CD8-positive, alpha-beta memory T cell (primary cell): ENCODE data around the gene CLSTN1. TPM values are rescaled to one million over a fixed set of nuclear protein-coding genes. Genes with fewer than 3 reads are reported as not detected.
"Not testable (repeated sequence)": the region's sequence is repeated elsewhere in the genome, so short reads cannot be mapped to it uniquely, and the experiment has no call there.

Source experiments
- CTCF ChIA-PET: fragments of 350-600 bp; sonication (Branson Sonifier 250); formaldehyde crosslinking; loops from one replicate; lab custom pipeline; 2021; ENCODE audit warnings: antibody characterized with exemption; lab: Charles Lee
- POLR2A ChIA-PET: fragments of 350-600 bp; sonication (Branson Sonifier 250); formaldehyde crosslinking; loops from one replicate; lab custom pipeline; 2021; ENCODE audit warnings: antibody characterized with exemption; lab: Charles Lee
- DNase-seq, 5 donors: peaks; one replicate each; pipeline versions ENCODE4 v3.0.0 to v3.0.0-alpha.2; 2020 to 2022; ENCODE audit warnings: mixed read lengths in 1 of 5
- H3K27ac ChIP-seq: one replicate; pipeline ENCODE4 v1.7.0; 2013; ENCODE audit warnings: low read depth, mild to moderate bottlenecking, low read length, moderate library complexity
- H3K27me3 ChIP-seq: 2 replicates; pipeline ENCODE4 v1.7.0; 2013; ENCODE audit warnings: low read length, mild to moderate bottlenecking; ENCODE audit not compliant: insufficient read depth, poor library complexity, severe bottlenecking
- H3K36me3 ChIP-seq: 2 replicates; pipeline ENCODE4 v1.7.0; 2013; ENCODE audit warnings: mild to moderate bottlenecking, low read length, moderate library complexity; ENCODE audit not compliant: insufficient read depth
- H3K4me1 ChIP-seq: 2 replicates; pipeline ENCODE4 v1.7.0; 2013; ENCODE audit warnings: mild to moderate bottlenecking, low read length, moderate library complexity; ENCODE audit not compliant: insufficient read depth
- H3K4me3 ChIP-seq: 2 replicates; pipeline ENCODE4 v1.7.0; 2013; ENCODE audit warnings: mild to moderate bottlenecking, low read length
- H3K9me3 ChIP-seq: 2 replicates; pipeline ENCODE4 v1.7.0; 2013; ENCODE audit warnings: mild to moderate bottlenecking, low read length
- H3K27ac Mint-ChIP-seq, 8 donors: one replicate each; pipeline ENCODE4 v1.8.0; 2020 to 2021; ENCODE audit warnings: mixed read lengths in 8 of 8, mild to moderate bottlenecking in 6 of 8, inconsistent platforms in 3 of 8, moderate library complexity in 3 of 8
- H3K27me3 Mint-ChIP-seq, 2 donors: one replicate each; pipeline ENCODE4 v1.8.0; 2020 to 2021; ENCODE audit warnings: mixed read lengths in 2 of 2, mild to moderate bottlenecking in 1 of 2, moderate library complexity in 1 of 2
- H3K36me3 Mint-ChIP-seq, 3 donors: one replicate each; pipeline ENCODE4 v1.8.0; 2020 to 2021; ENCODE audit warnings: mixed read lengths in 3 of 3, inconsistent platforms in 1 of 3, mild to moderate bottlenecking in 1 of 3
- H3K4me1 Mint-ChIP-seq, 3 donors: one replicate each; pipeline ENCODE4 v1.8.0; 2020 to 2021; ENCODE audit warnings: mixed read lengths in 3 of 3, inconsistent platforms in 1 of 3, mild to moderate bottlenecking in 1 of 3
- H3K4me3 Mint-ChIP-seq, 7 donors: one replicate each; pipeline ENCODE4 v1.8.0; 2020 to 2021; ENCODE audit warnings: mixed read lengths in 7 of 7, mild to moderate bottlenecking in 6 of 7, moderate library complexity in 4 of 7, inconsistent platforms in 2 of 7
- H3K9me3 Mint-ChIP-seq, 5 donors: one replicate each; pipeline ENCODE4 v1.8.0; 2020 to 2022; ENCODE audit warnings: mixed read lengths in 5 of 5, mild to moderate bottlenecking in 3 of 5, moderate library complexity in 2 of 5, inconsistent platforms in 1 of 5
- polyA plus RNA-seq: library from polyadenylated mRNA; unstranded; fragments of 300-500 nt; fragmentation: Illumina TruSeq; gene quantifications from one replicate; pipeline ENCODE4 v1.2.3, GENCODE V29; 2021
- total RNA-seq, 2 experiments: library from RNA; stranded (reverse); gene quantifications; one replicate each; pipeline ENCODE4 v1.2.3, GENCODE V29; 2021

CLSTN1 gene
- total and polyA plus RNA-seq, 3 experiments from 2014 or later = 38.4 to 48.2 (median 40.8) TPM

DNA sequence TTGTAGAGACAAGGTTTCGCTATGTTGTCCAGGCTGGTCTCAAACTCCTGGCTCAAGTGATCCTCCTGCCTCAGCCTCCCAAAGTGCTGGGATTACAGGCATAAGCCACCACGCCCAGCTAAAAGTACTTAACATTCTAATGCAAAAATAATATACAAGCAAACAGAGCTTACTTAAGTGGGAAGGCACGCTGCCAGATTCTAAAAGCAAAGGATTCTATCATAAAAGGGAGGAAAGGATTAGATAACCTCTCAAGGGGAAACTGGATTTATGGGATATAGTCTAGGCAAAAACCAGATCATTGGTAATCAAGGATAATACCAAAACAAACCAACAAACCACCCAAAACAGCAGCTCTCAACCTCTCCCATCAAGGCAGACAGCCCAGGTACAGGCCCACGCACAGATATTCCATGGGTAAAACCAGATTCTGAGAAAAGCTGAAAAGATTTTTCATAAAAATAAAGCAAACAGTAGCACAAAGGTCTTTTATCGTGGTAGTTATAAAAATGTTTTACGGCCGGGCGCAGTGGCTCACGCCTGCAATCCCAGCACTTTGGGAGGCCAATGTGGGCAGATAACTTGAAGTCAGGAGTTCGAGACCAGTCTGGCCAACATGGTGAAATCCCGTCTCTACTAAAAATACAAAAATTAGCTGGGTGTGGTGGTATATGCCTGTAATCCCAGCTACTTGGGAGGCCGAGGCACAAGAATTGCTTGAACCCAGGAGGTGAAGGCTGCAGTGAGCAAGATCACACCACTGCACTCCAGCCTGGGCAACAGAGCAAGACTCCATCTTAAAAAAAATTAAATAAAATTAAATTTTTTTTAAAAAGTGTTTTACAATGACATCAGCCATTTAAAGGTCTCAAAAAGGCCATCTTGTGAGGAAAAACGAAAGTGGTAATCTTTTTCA is 20.5 kb downstream of the CLSTN1 start:
- H3K27me3 ChIP-seq, H3K9me3 Mint-ChIP-seq, H3K27me3 Mint-ChIP-seq, POLR2A ChIA-PET, H3K9me3 ChIP-seq, H3K36me3 ChIP-seq, H3K4me3 ChIP-seq, DNase-seq, H3K27ac ChIP-seq: not testable (repeated sequence)
- peaks cover 38 to 70% (median 64%) of the 10 kb centered on the region in 3 donors for H3K4me1 Mint-ChIP-seq
- CTCF ChIA-PET = interaction anchor here (1.0 to 1.8 kb wide), 4 partner anchors 16 to 23 kb away, joined by 3 to 7 read pairs (median 4); no protein-coding TSS in a partner anchor
- peaks cover 35% of the 10 kb centered on the region for H3K4me1 ChIP-seq
- peak overlapping the region in 1 of 7 donors; percentile 42 for H3K4me3 Mint-ChIP-seq
- H3K27ac Mint-ChIP-seq = peak overlapping the region in 6 of 8 donors; percentile 27 to 83 (median 52)
- H3K36me3 Mint-ChIP-seq = peaks cover 0 to 11% (median 0%) of the 10 kb centered on the region in 3 donors

- H3K9me3 ChIP-seq = no peaks in the 10 kb centered on the region
- ChIA-PET CTCF (no interaction called here), POLR2A (interaction anchor here (0.6 kb wide), 1 partner anchor 16 kb away, joined by 4 read pairs; no protein-coding TSS in a partner anchor)
- no peak overlapping the region for H3K27ac ChIP-seq
- no peaks in the 10 kb centered on the region for H3K27me3 ChIP-seq
- peaks cover 0 to 5% (median 0%) of the 10 kb centered on the region in 3 donors for H3K36me3 Mint-ChIP-seq
- H3K27me3 Mint-ChIP-seq = no peaks in the 10 kb centered on the region
- peak overlapping the region in 7 of 8 donors; percentile 37 to 89 (median 67) for H3K27ac Mint-ChIP-seq
- DNase-seq = no peak
- H3K4me3 Mint-ChIP-seq = peak overlapping the region in 6 of 7 donors; percentile 10 to 63 (median 29)
- no peak overlapping the region for H3K4me3 ChIP-seq
- H3K4me1 ChIP-seq = peaks cover 45% of the 10 kb centered on the region
- H3K4me1 Mint-ChIP-seq = peaks cover 41 to 70% (median 65%) of the 10 kb centered on the region in 3 donors
- H3K36me3 ChIP-seq = no peaks in the 10 kb centered on the region
- no peaks in the 10 kb centered on the region for H3K9me3 Mint-ChIP-seq
These were observed 21.9 kb downstream of the CLSTN1 start for GRCh38 chr1:9801909-9802308.

DNA sequence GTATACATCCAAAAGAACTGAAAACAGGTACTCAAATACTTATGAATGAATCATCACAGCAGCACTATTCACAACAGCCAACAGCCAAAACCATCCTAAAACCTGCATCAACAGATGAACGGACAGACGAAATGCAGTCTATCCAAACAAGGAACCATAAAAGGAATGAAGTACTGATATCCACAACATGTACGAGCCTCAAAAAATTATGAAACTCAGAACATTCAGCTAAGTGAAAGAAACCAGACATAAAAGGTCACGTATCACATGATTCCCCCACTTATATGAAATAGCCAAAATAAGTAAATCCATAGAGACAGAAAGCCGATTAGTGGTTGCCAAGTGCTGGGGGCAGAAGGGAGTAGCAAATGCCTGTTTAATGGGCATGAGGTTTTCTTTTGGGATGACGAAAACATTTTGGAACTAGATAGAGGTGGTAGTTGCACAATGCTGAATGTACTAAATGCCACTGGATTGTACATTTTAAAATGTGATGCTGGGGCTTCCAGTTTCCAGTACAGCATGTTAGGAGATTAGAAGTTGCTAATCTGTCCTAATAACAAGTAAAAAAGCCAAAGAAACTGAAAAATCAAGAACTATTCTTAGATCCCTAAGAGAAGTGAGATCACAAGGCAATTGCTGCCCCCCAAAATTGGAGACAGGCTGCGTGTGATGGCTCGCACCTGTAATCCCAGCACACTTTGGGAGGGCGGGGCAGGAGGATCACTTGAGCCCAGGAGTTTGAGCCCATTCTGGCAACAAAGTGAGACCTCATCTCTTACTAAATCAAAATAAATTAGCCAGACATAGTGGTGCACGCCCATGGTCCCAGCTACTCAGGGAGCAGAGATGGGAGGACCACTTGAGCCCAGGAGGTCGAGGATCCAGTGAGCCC is 25.3 kb downstream of the CLSTN1 start:
- H3K27me3 Mint-ChIP-seq = no peaks in the 10 kb centered on the region
- H3K4me1 ChIP-seq = peaks cover 48% of the 10 kb centered on the region
- H3K9me3 Mint-ChIP-seq = no peaks in the 10 kb centered on the region
- peaks cover 0 to 2% (median 0%) of the 10 kb centered on the region in 3 donors for H3K36me3 Mint-ChIP-seq
- H3K9me3 ChIP-seq = no peaks in the 10 kb centered on the region
- H3K4me3 ChIP-seq = no peak overlapping the region
- peak overlapping the region; percentile 2 to 90 (median 80) for H3K27ac Mint-ChIP-seq
- no peak overlapping the region for H3K27ac ChIP-seq
- POLR2A ChIA-PET = interaction anchor here (0.6 to 1.0 kb wide), 2 partner anchors 18 to 79 kb away, joined by 4 to 5 read pairs; no protein-coding TSS in a partner anchor
- H3K27me3 ChIP-seq = no peaks in the 10 kb centered on the region
- H3K36me3 ChIP-seq = no peaks in the 10 kb centered on the region
- H3K4me3 Mint-ChIP-seq = peak overlapping the region; percentile 17 to 68 (median 54)
- DNase-seq = no peak
- H3K4me1 Mint-ChIP-seq = peaks cover 52 to 78% (median 69%) of the 10 kb centered on the region in 3 donors
- CTCF ChIA-PET = interaction anchor here (1.8 to 2.3 kb wide), 2 partner anchors 12 to 172 kb away, joined by 4 to 14 read pairs; no protein-coding TSS in a partner anchor

DNA sequence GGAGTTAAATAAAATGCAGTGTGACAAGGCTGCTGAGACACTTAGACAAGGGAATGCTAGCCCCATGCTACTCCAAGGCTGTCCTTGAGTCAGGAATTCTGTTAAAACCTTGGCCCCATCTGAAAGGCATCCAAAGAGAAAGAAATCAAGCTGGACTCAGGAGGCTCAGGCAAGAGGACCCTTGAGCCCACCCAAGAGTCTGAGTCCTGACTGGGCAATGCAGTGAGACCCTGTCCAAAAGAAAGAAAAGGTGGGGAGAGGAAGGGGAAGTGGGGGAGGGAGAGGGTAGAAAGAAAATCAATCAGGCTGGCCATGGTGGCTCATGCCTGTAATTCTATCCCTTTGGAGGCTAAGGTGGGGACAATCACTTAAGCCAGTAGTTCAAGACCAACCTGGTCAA is 26.7 kb downstream of the CLSTN1 start:
- H3K4me1 Mint-ChIP-seq = peaks cover 52 to 79% (median 72%) of the 10 kb centered on the region in 3 donors
- DNase-seq = no peak
- H3K36me3 Mint-ChIP-seq = peaks cover 0 to 4% (median 0%) of the 10 kb centered on the region in 3 donors
- CTCF ChIA-PET = interaction anchor here (1.3 to 1.8 kb wide), 2 partner anchors 13 to 171 kb away, joined by 3 to 4 read pairs; no protein-coding TSS in a partner anchor
- Histone ChIP-seq H3K4me1 (peaks cover 44% of the 10 kb centered on the region), H3K27ac (no peak overlapping the region), H3K4me3 (no peak overlapping the region), H3K36me3 (no peaks in the 10 kb centered on the region), H3K27me3 (no peaks in the 10 kb centered on the region), H3K9me3 (no peaks in the 10 kb centered on the region)
- H3K27ac Mint-ChIP-seq = peak overlapping the region in 7 of 8 donors; percentile 48 to 90 (median 74)
- no peaks in the 10 kb centered on the region for H3K27me3 Mint-ChIP-seq
- H3K4me3 Mint-ChIP-seq = peak overlapping the region in 1 of 7 donors; percentile 73
- POLR2A ChIA-PET = no interaction called here
- no peaks in the 10 kb centered on the region for H3K9me3 Mint-ChIP-seq

- peaks cover 0 to 4% (median 1%) of the 10 kb centered on the region in 3 donors for H3K36me3 Mint-ChIP-seq
- Histone ChIP-seq H3K9me3 (no peaks in the 10 kb centered on the region), H3K4me1 (peaks cover 31% of the 10 kb centered on the region), H3K4me3 (no peak overlapping the region), H3K27ac (no peak overlapping the region), H3K36me3 (no peaks in the 10 kb centered on the region), H3K27me3 (no peaks in the 10 kb centered on the region)
- no peaks in the 10 kb centered on the region for H3K27me3 Mint-ChIP-seq
- no peak for DNase-seq
- ChIA-PET POLR2A (no interaction called here), CTCF (interaction anchor here (1.2 to 2.5 kb wide), 2 partner anchors 9 to 179 kb away, joined by 3 to 8 read pairs; no protein-coding TSS in a partner anchor)
- H3K4me3 Mint-ChIP-seq = no peak overlapping the region
- H3K9me3 Mint-ChIP-seq = no peaks in the 10 kb centered on the region
- H3K27ac Mint-ChIP-seq = peak overlapping the region in 3 of 8 donors; percentile 20 to 77 (median 42)
- peaks cover 45 to 71% (median 63%) of the 10 kb centered on the region in 3 donors for H3K4me1 Mint-ChIP-seq
These were observed 29.7 kb downstream of the CLSTN1 start for GRCh38 chr1:9794081-9794480.

GRCh38 chr1:9793291-9793690 is 30.5 kb downstream of the CLSTN1 start:
- Mint-ChIP-seq H3K36me3 (peaks cover 0 to 4% (median 1%) of the 10 kb centered on the region in 3 donors), H3K27ac (peak overlapping the region in 3 of 8 donors; percentile 19 to 73 (median 54)), H3K4me3 (no peak overlapping the region), H3K4me1 (peaks cover 42 to 68% (median 59%) of the 10 kb centered on the region in 3 donors), H3K27me3 (no peaks in the 10 kb centered on the region), H3K9me3 (no peaks in the 10 kb centered on the region)
- Histone ChIP-seq H3K4me1 (peaks cover 23% of the 10 kb centered on the region), H3K36me3 (no peaks in the 10 kb centered on the region), H3K27me3 (no peaks in the 10 kb centered on the region), H3K9me3 (no peaks in the 10 kb centered on the region), H3K4me3 (no peak overlapping the region), H3K27ac (no peak overlapping the region)
- POLR2A ChIA-PET = no interaction called here
- DNase-seq = no peak
- CTCF ChIA-PET = interaction anchor here (1.2 to 2.5 kb wide), 3 partner anchors 8 to 178 kb away, joined by 3 to 8 read pairs (median 4); no protein-coding TSS in a partner anchor
